HG02642 (cell line): ENCODE results near the gene COMMD3.
A peak's percentile ranks its signal among the peaks of the same experiment; 100 is the strongest.

Source experiments
- ATAC-seq: cut with Tn5 transposase; IDR thresholded peaks from one replicate; pipeline ENCODE4 v1.9.1; 2021; ENCODE audit warnings: mild to moderate bottlenecking; ENCODE audit not compliant: unreplicated experiment, poor library complexity

Gene COMMD3

DNA sequence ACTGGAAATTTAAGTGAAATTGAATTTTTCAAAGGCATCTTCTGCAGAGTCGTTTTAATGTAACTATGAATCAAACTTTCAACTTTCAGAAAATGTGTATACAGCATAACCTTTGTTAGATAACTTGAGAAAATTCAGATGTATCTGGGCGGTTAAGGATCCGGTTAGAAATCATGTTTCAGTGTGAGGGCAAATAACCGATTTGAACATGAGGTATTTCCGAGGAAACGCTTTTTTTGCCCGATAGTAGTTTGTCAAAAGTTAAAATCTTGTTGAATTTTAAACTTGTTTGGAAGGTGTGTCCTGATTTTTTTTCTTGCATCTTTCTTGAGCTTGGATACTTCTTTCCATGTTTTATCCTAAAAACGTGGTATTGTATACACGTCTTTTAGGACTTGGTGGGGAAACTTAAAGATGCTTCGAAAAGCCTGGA, 3.4 kb downstream of the COMMD3 start:
- ATAC-seq = no peak

DNA sequence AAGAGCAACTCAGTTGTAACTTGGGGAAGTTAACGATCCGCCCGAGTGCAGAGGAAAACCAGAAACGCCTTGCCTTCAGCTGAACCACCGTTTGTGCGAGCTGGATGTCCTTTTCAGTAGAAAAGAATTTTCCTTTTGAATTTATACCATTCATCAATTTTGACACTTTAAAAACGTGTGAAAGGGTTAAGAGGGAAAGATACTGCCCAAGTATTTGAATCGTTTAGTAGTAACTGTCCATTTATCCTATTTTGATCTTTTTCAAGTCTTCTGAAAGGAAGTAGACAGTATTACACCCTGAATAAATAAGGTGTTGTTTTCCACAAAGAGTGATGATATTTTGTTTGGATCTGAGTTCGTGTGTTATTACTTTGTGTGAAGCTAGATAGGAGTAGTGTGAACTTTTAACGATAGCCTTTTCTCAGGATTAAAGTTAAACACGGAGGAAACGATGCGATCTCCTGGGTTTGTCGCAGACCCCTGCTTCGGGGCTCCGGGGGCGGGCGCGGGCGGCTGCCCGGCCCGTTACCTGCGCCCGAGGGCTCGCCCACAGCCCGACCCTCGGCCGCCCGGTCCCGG, 3.9 kb downstream of the COMMD3 start:
- no peak for ATAC-seq

DNA sequence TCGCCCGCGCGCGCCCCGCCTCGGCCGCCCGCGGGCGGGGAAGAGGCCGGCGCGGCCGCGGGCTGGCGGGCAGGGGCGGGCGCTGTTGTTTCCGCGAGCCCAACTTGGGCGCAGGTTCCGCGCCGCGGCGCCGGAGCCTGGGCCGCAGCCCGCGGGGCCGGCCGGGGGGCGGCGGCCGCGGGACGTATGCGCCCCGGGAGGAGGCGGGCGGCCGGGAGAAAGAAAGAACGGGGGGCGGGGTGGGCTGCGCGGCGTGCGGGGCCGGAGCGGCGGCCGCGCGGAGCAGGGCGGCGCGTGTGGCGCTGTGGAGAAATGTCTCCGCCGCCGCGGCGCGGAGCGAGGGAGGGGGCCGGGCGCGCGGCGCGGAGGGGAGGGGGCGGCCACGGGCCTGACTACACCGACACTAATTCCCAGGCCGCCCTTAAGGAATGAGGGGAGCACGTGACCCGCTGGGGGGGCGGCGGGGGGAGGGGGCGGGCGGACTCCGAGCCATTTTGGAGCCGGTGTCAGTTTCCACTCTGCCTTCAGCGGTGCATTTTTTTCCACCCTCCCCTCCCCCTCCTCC, 4.5 kb downstream of the COMMD3 start, which contains the start of gene BMI1:
TSS of gene BMI1 (plus strand) at position 509 of the 565 bp plus-strand sequence. CDS start 5,351 bp downstream, outside the sequence.
- ATAC-seq = peak; percentile 26

DNA sequence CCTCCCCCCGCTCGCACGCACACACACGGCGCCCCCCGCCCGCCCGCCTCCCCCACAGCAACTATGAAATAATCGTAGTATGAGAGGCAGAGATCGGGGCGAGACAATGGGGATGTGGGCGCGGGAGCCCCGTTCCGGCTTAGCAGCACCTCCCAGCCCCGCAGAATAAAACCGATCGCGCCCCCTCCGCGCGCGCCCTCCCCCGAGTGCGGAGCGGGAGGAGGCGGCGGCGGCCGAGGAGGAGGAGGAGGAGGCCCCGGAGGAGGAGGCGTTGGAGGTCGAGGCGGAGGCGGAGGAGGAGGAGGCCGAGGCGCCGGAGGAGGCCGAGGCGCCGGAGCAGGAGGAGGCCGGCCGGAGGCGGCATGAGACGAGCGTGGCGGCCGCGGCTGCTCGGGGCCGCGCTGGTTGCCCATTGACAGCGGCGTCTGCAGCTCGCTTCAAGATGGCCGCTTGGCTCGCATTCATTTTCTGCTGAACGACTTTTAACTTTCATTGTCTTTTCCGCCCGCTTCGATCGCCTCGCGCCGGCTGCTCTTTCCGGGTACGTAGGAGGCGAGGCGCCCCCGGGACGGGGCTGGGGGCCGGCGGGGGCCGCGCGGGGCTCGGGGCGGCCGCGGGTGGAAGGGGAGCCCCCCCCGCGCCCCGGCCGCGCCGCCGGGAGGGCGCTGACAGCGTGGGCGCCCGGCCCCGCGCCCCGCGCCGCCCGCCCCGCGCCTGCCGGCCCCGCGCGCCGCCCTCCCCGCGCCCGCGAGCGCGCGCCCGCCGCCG, 5.2 kb downstream of the COMMD3 start:
- peak; percentile 25 for ATAC-seq

DNA sequence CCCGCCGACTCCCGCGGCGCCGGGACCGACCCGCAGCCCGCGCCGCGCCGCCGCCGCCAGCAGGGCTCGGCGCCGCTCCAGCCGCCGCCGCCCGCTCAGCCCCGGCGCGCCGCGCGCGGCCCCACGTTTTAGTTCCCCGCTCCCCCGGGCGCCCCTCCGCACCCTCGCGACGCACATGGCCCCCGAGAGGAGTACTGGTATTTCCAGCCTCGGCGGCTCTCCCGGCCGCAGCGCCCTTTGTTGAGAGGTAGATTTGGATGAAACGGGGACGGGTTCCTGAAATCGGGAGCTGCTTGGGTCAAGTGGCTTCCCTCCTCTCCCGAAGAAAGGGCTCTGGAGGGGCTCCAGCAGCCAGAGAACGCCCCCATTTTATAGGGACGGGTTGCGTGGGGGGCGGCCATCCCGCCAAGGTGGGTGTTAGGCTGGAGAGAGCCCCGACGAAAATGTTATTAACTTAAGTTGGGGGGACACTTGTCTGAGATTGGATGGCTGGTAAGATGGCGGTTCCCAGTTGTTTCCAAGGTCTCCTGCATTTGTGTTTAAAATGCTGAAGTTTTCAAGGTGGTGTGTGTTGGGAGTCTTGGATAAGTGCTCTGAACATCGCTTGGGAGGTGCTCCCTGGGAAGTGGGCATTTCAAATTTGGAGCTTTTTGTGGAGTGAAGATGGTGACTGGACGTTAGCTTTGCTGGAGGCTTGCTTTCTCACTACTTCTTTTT, 5.9 kb downstream of the COMMD3 start:
- no peak for ATAC-seq

- no peak for ATAC-seq
Observed at GRCh38 chr10:22322641-22323160, 6.5 kb downstream of the COMMD3 start.

DNA sequence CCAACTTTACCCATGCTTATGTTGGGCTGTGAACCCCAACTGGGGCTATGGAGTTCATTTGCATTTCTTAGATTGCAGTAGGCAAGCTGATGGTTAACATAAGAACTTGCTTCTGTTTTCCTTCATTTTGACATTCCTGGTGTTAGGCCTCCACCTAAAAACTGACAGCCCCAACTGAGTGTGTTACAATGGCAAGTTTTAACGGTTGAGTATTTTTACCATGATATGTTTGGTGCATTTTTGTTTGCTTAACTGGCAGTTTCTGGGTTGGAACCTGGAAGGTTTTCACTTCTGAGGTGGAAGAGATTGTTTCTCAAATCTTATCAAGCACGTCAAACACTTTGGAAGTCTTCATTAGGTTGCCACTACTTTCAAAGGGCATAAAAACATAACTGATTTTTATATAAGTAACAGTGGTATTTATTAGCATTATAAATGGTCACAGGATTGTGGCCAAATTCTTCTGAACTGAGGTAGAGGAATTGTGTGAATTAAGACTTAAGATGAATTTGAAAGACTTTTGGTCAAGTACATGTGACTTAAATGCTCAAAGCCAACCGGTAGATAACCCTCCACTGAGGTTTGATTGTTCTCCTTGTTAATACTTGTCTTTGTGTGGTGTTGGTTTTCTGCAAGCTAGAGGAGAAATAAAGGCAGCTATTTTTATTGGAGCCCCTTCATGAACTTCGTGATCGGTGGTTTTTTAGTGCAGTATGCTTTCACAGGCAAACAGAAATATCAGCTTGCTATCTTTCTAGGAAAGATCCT, 7.5 kb downstream of the COMMD3 start:
- ATAC-seq = no peak

GRCh38 chr10:22324413-22324812, 8.2 kb downstream of the COMMD3 start:
- no peak for ATAC-seq

DNA sequence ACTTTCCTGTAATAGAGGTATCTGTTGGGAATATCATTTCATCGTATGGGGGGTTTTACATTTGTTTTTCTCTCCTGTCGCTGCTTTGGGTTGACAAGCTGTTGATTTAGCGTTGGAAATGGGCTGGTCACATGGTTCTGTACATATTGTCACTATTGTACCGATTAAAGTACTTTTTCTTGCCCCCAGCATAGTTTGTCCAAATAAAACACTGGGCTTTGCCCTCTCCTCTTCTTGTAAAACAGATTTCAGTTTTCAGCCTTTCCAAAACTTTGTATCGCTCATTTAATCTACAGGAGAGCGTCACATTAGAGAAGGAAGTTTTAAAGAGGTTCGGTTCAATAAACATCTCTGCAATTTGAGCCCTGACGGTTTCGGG, 8.7 kb downstream of the COMMD3 start:
- ATAC-seq = no peak

GRCh38 chr10:22325272-22326144, 9.3 kb downstream of the COMMD3 start:
- ATAC-seq = peak; percentile 44

DNA sequence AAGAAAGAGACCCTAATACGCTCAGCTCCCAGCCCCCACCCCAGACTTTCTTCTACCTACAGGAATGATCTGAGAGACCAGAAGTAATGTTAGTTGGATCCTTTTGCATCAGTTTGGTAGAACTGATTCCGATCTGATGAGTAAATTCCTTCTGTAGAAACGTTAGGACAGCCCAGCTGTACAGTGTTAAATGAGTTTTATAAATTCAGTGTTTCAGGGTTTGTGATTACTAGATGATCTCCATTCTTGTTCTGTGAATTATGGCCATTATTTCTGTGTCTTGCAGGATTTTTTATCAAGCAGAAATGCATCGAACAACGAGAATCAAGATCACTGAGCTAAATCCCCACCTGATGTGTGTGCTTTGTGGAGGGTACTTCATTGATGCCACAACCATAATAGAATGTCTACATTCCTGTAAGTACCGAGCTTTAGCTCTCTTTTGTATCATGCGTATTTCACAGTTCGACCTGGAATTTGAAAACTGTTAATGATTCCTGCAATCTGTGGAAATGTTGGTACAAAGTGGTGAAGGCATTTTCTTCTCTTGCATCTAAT, 10.0 kb downstream of the COMMD3 start:
- no peak for ATAC-seq

DNA sequence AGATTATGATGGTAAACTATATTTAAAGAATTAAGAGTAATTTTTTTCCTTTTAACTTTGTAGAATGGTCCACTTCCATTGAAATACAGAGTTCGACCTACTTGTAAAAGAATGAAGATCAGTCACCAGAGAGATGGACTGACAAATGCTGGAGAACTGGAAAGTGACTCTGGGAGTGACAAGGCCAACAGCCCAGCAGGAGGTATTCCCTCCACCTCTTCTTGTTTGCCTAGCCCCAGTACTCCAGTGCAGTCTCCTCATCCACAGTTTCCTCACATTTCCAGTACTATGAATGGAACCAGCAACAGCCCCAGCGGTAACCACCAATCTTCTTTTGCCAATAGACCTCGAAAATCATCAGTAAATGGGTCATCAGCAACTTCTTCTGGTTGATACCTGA, 13.0 kb downstream of the COMMD3 start:
- no peak for ATAC-seq

- ATAC-seq = no peak
Observed at GRCh38 chr10:22332116-22332692, 16.0 kb downstream of the COMMD3 start.

GRCh38 chr10:22333167-22333974, 17.2 kb downstream of the COMMD3 start:
- no peak for ATAC-seq

DNA sequence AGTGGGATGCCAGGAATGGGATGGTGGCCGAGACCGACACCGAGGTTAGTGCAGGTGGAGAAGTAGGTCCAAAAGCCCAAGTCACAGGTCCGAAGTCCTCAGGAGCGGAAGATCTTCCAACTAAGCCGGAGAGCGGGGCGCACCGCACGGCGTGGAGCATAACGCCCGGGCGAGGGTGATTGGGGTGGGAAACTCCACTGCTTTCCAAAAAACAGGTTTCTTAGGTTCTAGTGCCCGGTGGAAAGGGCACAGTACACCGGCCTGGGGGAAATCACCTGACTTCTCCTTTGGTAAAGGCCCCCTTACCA, 17.7 kb downstream of the COMMD3 start:
- ATAC-seq = no peak

- no peak for ATAC-seq
Observed at GRCh38 chr10:22334414-22335172, 18.4 kb downstream of the COMMD3 start.
